Neural cell (in vitro differentiated cells): ENCODE results near the gene ZNF3. TPM values are rescaled to one million over a fixed set of nuclear protein-coding genes. Genes with fewer than 3 reads are reported as not detected.
A peak's percentile ranks its signal among the peaks of the same experiment; 100 is the strongest.

Source experiments
- H2AFZ ChIP-seq: fragments of 200-600, 300-800 bp; sonication (generic), shearing (Covaris generic); 2 replicates; pipeline ENCODE4 v1.6.0; 2014; ENCODE audit warnings: low read depth, mild to moderate bottlenecking, antibody characterized with exemption, low read length, moderate library complexity
- H3F3A ChIP-seq: fragments of 200-600 bp; shearing (Covaris generic); 2 replicates; pipeline ENCODE4 v1.6.1; 2016; ENCODE audit warnings: mild to moderate bottlenecking, moderate library complexity, mixed read lengths, antibody characterized with exemption, low read length; ENCODE audit not compliant: insufficient read depth, poor library complexity, severe bottlenecking
- H3K27ac ChIP-seq: fragments of 200-600, 300-800 bp; sonication (generic), shearing (Covaris generic); 2 replicates; pipeline ENCODE4 v1.5.1; 2014; ENCODE audit warnings: mild to moderate bottlenecking, low read length, moderate library complexity
- H3K27me3 ChIP-seq: fragments of 300-800, 200-600 bp; sonication (generic), shearing (Covaris generic); 2 replicates; pipeline ENCODE4 v1.6.0; 2014; ENCODE audit warnings: mild to moderate bottlenecking, low read depth, low read length, moderate library complexity; ENCODE audit not compliant: insufficient read depth
- H3K36me3 ChIP-seq: fragments of 300-800, 200-600 bp; sonication (generic), shearing (Covaris generic); 2 replicates; pipeline ENCODE4 v1.5.1; 2014; ENCODE audit warnings: mild to moderate bottlenecking, antibody characterized with exemption, low read length, moderate library complexity; ENCODE audit not compliant: insufficient read depth
- H3K4me2 ChIP-seq: fragments of 300-800, 200-600 bp; sonication (generic), shearing (Covaris generic); 2 replicates; pipeline ENCODE4 v1.6.0; 2014; ENCODE audit warnings: mild to moderate bottlenecking, low read length
- H3K4me3 ChIP-seq: fragments of 300-800, 200-600 bp; sonication (generic), shearing (Covaris generic); 2 replicates; pipeline ENCODE4 v1.5.1; 2014; ENCODE audit warnings: mild to moderate bottlenecking, low read length, moderate library complexity
- H3K79me2 ChIP-seq: fragments of 200-600 bp; shearing (Covaris generic); replicated peaks from 2 replicates; pipeline ENCODE4 v1.6.0; 2014; ENCODE audit warnings: mild to moderate bottlenecking, low read length, moderate library complexity; ENCODE audit not compliant: insufficient read depth
- H3K9ac ChIP-seq: fragments of 300-800, 200-600 bp; sonication (generic), shearing (Covaris generic); 2 replicates; pipeline ENCODE4 v1.6.1; 2016; ENCODE audit warnings: mild to moderate bottlenecking, low read length, mixed read lengths
- H3K9me2 ChIP-seq: fragments of 200-600 bp; shearing (Covaris generic); 2 replicates; pipeline ENCODE4 v1.6.1; 2016; ENCODE audit warnings: mild to moderate bottlenecking, low read length, mixed read lengths; ENCODE audit not compliant: insufficient read depth
- H3K9me3 ChIP-seq: fragments of 200-600, 300-800 bp; sonication (generic), shearing (Covaris generic); 2 replicates; pipeline ENCODE4 v1.6.1; 2016; ENCODE audit warnings: mild to moderate bottlenecking, mixed run types, low read length, moderate library complexity, mixed read lengths
- H4K20me1 ChIP-seq: fragments of 200-600 bp; shearing (Covaris generic); 2 replicates; pipeline ENCODE4 v1.6.1; 2016; ENCODE audit warnings: mild to moderate bottlenecking, mixed run types; ENCODE audit not compliant: insufficient read depth
- CTCF ChIP-seq: fragments of 450-650 bp; IDR thresholded peaks from 2 replicates; pipeline ENCODE4 v1.5.1; 2014; ENCODE audit warnings: antibody characterized with exemption, mild to moderate bottlenecking, moderate library complexity; ENCODE audit not compliant: poor library complexity, severe bottlenecking
- EP300 ChIP-seq: fragments of 450-650 bp; conservative IDR thresholded peaks from 2 replicates; pipeline ENCODE4 v1.6.1; 2014; ENCODE audit warnings: antibody characterized with exemption, mild to moderate bottlenecking, moderate library complexity; ENCODE audit not compliant: poor library complexity, severe bottlenecking
- EZH2 ChIP-seq: fragments of 200-600, 300-800 bp; shearing (Covaris generic), sonication (generic); IDR thresholded peaks from 2 replicates; pipeline ENCODE4 v1.6.1; 2014; ENCODE audit warnings: antibody characterized with exemption, low read length, borderline replicate concordance, mild to moderate bottlenecking; ENCODE audit not compliant: insufficient read depth, poor library complexity, severe bottlenecking
- MXI1 ChIP-seq: fragments of 450-650 bp; conservative IDR thresholded peaks from 2 replicates; pipeline ENCODE4 v1.6.1; 2014; ENCODE audit warnings: antibody characterized with exemption, mild to moderate bottlenecking; ENCODE audit not compliant: poor library complexity, severe bottlenecking
- POLR2AphosphoS5 ChIP-seq: IDR thresholded peaks from 2 replicates; pipeline ENCODE4 v1.6.1; 2012
- RAD21 ChIP-seq: fragments of 450-650 bp; conservative IDR thresholded peaks from 2 replicates; pipeline ENCODE4 v1.6.1; 2014; ENCODE audit warnings: antibody characterized with exemption, mild to moderate bottlenecking, moderate library complexity
- REST ChIP-seq: IDR thresholded peaks from 2 replicates; pipeline ENCODE4 v1.6.1; 2012; ENCODE audit warnings: borderline replicate concordance
- SMC3 ChIP-seq: fragments of 450-650 bp; conservative IDR thresholded peaks from 2 replicates; pipeline ENCODE4 v1.6.1; 2014; ENCODE audit warnings: antibody characterized with exemption, mild to moderate bottlenecking, moderate library complexity; ENCODE audit not compliant: poor library complexity
- TAF1 ChIP-seq: IDR thresholded peaks from 2 replicates; pipeline ENCODE4 v1.6.1; 2012; ENCODE audit warnings: low read depth
- polyA plus RNA-seq: library from polyadenylated mRNA; depleted of rRNA; stranded (reverse); fragments of >200 nt; gene quantifications from 2 replicates; pipeline ENCODE4 v1.2.3, GENCODE V29; 2014

ZNF3 gene
- polyA plus RNA-seq, 1 donor from 2014 or later, result 57.2 TPM

GRCh38 chr7:100079024-100079560, 2.4 kb downstream of the ZNF3 start:
- TF ChIP-seq TAF1, result no peak
- TF ChIP-seq REST, result no peak
- no peak for TF ChIP-seq MXI1
- TF ChIP-seq EZH2, result no peak
- TF ChIP-seq RAD21, result no peak
- TF ChIP-seq SMC3, result no peak
- peak overlapping the region; percentile 91 for H3K4me3 ChIP-seq
- no peak overlapping the region for H3K9ac ChIP-seq
- H3K27ac ChIP-seq, result no peak overlapping the region
- H3K27me3 ChIP-seq, result no peaks in the 10 kb centered on the region
- H3F3A ChIP-seq, result no peaks in the 10 kb centered on the region
- H4K20me1 ChIP-seq, result no peaks in the 10 kb centered on the region
- H2AFZ ChIP-seq, result no peak overlapping the region
- H3K9me3 ChIP-seq, result no peaks in the 10 kb centered on the region
- peaks cover 11% of the 10 kb centered on the region for H3K36me3 ChIP-seq
- H3K9me2 ChIP-seq, result no peaks in the 10 kb centered on the region
- H3K79me2 ChIP-seq, result peaks cover 47% of the 10 kb centered on the region
- no peak overlapping the region for H3K4me2 ChIP-seq

GRCh38 chr7:100077205-100077604, 4.3 kb downstream of the ZNF3 start:
- H3K4me2 ChIP-seq, result no peak overlapping the region
- H3K79me2 ChIP-seq, result peaks cover 47% of the 10 kb centered on the region
- H3K36me3 ChIP-seq, result peaks cover 20% of the 10 kb centered on the region
- no peaks in the 10 kb centered on the region for H4K20me1 ChIP-seq
- H3K4me3 ChIP-seq, result no peak overlapping the region
- no peak overlapping the region for H3K9ac ChIP-seq
- TF ChIP-seq EP300, result no peak
- TF ChIP-seq CTCF, result no peak
- TF ChIP-seq EZH2, result no peak
- no peak for TF ChIP-seq RAD21
- no peak for TF ChIP-seq MXI1
- TF ChIP-seq REST, result no peak
- no peak for TF ChIP-seq POLR2AphosphoS5
- TF ChIP-seq SMC3, result no peak
- no peak for TF ChIP-seq TAF1
- no peaks in the 10 kb centered on the region for H3F3A ChIP-seq
- H2AFZ ChIP-seq, result no peak overlapping the region
- H3K27ac ChIP-seq, result no peak overlapping the region
- H3K9me2 ChIP-seq, result no peaks in the 10 kb centered on the region
- H3K9me3 ChIP-seq, result no peaks in the 10 kb centered on the region
- no peaks in the 10 kb centered on the region for H3K27me3 ChIP-seq
